Adipose tissue (tissue), 3 donors: ENCODE measurements around the gene SLC17A8. TPM values are rescaled to one million over a fixed set of nuclear protein-coding genes. Genes with fewer than 3 reads are reported as not detected.
"Not testable (repeated sequence)": the region's sequence is repeated elsewhere in the genome, so short reads cannot be mapped to it uniquely, and the experiment has no call there.

Source experiments
- H3K27ac ChIP-seq: one replicate; pipeline ENCODE4 v1.5.1; 2013; ENCODE audit warnings: low read depth, low read length
- WGBS, 3 donors: extraction: QIAGEN DNeasy Blood & Tissue Kit; methylation state at CpG; one replicate each; pipeline ENCODE4 v1.1.7; 2013; 5-methylcytosine and 5-hydroxymethylcytosine counted together
- polyA plus RNA-seq, 3 donors: library from polyadenylated mRNA; stranded (reverse); fragments of 200-250 nt; gene quantifications; one replicate each; pipeline ENCODE4 v1.2.3, GENCODE V29; 2013
- donor health status: healthy with polysubstance abuse.
- donor health status: Bipolar disorder and iron deficiency.
- donor health status: healthy.

SLC17A8 gene
- polyA plus RNA-seq, result under 1 TPM in 1 of 3 donors, not detected in 2; 0.01 TPM

GRCh38 chr12:100356644-100357223, at the start of gene SLC17A8:
TSS of gene SLC17A8 (plus strand) at chr12:100357074. CDS start at chr12:100357392, 318 bp downstream.
- 17 to 32% (median 30%) methylated on average over 13 of the region's 13 CpGs for WGBS, 3 donors

GRCh38 chr12:100308138-100308537, 48.7 kb upstream of the SLC17A8 start:
- WGBS, 3 donors, result 98 to 100% (median 99%) methylated on average over 5 of the region's 5 CpGs
- H3K27ac ChIP-seq, result not testable (repeated sequence)

More at GRCh38 chr12:100356644-100357223, at the start of gene SLC17A8:
- no peak within 1 kb of the TSS for H3K27ac ChIP-seq

GRCh38 chr12:100311317-100311716, 45.6 kb upstream of the SLC17A8 start:
- H3K27ac ChIP-seq, result no peak overlapping the region
- 73 to 92% (median 78%) methylated on average over 1 of the region's 1 CpG for WGBS, 3 donors

- H3K27ac ChIP-seq, result no peak overlapping the region
- WGBS, 3 donors, result 95 to 98% (median 95%) methylated on average over 2 of the region's 2 CpGs
Measured at GRCh38 chr12:100317371-100317770, 39.5 kb upstream of the SLC17A8 start.

- H3K27ac ChIP-seq, result no peak overlapping the region
Measured at GRCh38 chr12:100324498-100324897, 32.4 kb upstream of the SLC17A8 start.

- H3K27ac ChIP-seq, result no peak overlapping the region
Measured at GRCh38 chr12:100326208-100326607, 30.7 kb upstream of the SLC17A8 start.

- WGBS, 3 donors, result 93 to 100% (median 97%) methylated on average over 2 of the region's 2 CpGs
Measured at GRCh38 chr12:100329800-100330199, 27.1 kb upstream of the SLC17A8 start.

GRCh38 chr12:100331871-100332270, 25.0 kb upstream of the SLC17A8 start:
- no peak overlapping the region for H3K27ac ChIP-seq
- 86 to 96% (median 88%) methylated on average over 1 of the region's 1 CpG for WGBS, 3 donors

More at GRCh38 chr12:100329800-100330199, 27.1 kb upstream of the SLC17A8 start:
- no peak overlapping the region for H3K27ac ChIP-seq

GRCh38 chr12:100332852-100333251, 24.0 kb upstream of the SLC17A8 start:
- WGBS, 3 donors, result 86 to 96% (median 94%) methylated on average over 2 of the region's 2 CpGs
- no peak overlapping the region for H3K27ac ChIP-seq

GRCh38 chr12:100337299-100337698, 19.6 kb upstream of the SLC17A8 start:
- no peak overlapping the region for H3K27ac ChIP-seq
- 43 to 89% (median 85%) methylated on average over 3 of the region's 3 CpGs for WGBS, 3 donors

- no peak overlapping the region for H3K27ac ChIP-seq
Measured at GRCh38 chr12:100337727-100338126, 19.1 kb upstream of the SLC17A8 start.

- H3K27ac ChIP-seq, result no peak overlapping the region
Measured at GRCh38 chr12:100339071-100339470, 17.8 kb upstream of the SLC17A8 start.

- 93 to 100% (median 99%) methylated on average over 2 of the region's 2 CpGs for WGBS, 3 donors
- H3K27ac ChIP-seq, result not testable (repeated sequence)
Measured at GRCh38 chr12:100342897-100343296, 14.0 kb upstream of the SLC17A8 start.

GRCh38 chr12:100344351-100344750, 12.5 kb upstream of the SLC17A8 start:
- H3K27ac ChIP-seq, result not testable (repeated sequence)
- WGBS, 3 donors, result 90 to 95% (median 94%) methylated on average over 18 of the region's 18 CpGs

- no peak overlapping the region for H3K27ac ChIP-seq
- 53 to 74% (median 63%) methylated on average over 1 of the region's 1 CpG for WGBS, 3 donors
Measured at GRCh38 chr12:100345020-100345767, 11.7 kb upstream of the SLC17A8 start.

GRCh38 chr12:100346660-100347059, 10.2 kb upstream of the SLC17A8 start:
- H3K27ac ChIP-seq, result no peak overlapping the region
- 74 to 85% (median 83%) methylated on average over 3 of the region's 3 CpGs for WGBS, 3 donors

GRCh38 chr12:100348657-100349454, 8.0 kb upstream of the SLC17A8 start:
- no peak overlapping the region for H3K27ac ChIP-seq
- WGBS, 3 donors, result 72 to 76% (median 74%) methylated on average over 7 of the region's 7 CpGs

- no peak overlapping the region for H3K27ac ChIP-seq
- WGBS, 3 donors, result 45 to 75% (median 74%) methylated on average over 3 of the region's 3 CpGs
Measured at GRCh38 chr12:100359248-100359647, 2.4 kb downstream of the SLC17A8 start.

GRCh38 chr12:100359822-100360221, 2.9 kb downstream of the SLC17A8 start:
- no peak overlapping the region for H3K27ac ChIP-seq
- WGBS, 3 donors, result 31 to 68% (median 51%) methylated on average over 2 of the region's 2 CpGs
